GM21526 (cell line): ENCODE data around the gene ARFGAP3.

Experiments
- ATAC-seq: cut with Tn5 transposase; IDR thresholded peaks from one replicate; pipeline ENCODE4 v1.9.1; 2021; ENCODE audit warnings: moderate library complexity; ENCODE audit not compliant: unreplicated experiment, low FRiP score

ARFGAP3 gene, protein sequence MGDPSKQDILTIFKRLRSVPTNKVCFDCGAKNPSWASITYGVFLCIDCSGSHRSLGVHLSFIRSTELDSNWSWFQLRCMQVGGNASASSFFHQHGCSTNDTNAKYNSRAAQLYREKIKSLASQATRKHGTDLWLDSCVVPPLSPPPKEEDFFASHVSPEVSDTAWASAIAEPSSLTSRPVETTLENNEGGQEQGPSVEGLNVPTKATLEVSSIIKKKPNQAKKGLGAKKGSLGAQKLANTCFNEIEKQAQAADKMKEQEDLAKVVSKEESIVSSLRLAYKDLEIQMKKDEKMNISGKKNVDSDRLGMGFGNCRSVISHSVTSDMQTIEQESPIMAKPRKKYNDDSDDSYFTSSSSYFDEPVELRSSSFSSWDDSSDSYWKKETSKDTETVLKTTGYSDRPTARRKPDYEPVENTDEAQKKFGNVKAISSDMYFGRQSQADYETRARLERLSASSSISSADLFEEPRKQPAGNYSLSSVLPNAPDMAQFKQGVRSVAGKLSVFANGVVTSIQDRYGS

DNA sequence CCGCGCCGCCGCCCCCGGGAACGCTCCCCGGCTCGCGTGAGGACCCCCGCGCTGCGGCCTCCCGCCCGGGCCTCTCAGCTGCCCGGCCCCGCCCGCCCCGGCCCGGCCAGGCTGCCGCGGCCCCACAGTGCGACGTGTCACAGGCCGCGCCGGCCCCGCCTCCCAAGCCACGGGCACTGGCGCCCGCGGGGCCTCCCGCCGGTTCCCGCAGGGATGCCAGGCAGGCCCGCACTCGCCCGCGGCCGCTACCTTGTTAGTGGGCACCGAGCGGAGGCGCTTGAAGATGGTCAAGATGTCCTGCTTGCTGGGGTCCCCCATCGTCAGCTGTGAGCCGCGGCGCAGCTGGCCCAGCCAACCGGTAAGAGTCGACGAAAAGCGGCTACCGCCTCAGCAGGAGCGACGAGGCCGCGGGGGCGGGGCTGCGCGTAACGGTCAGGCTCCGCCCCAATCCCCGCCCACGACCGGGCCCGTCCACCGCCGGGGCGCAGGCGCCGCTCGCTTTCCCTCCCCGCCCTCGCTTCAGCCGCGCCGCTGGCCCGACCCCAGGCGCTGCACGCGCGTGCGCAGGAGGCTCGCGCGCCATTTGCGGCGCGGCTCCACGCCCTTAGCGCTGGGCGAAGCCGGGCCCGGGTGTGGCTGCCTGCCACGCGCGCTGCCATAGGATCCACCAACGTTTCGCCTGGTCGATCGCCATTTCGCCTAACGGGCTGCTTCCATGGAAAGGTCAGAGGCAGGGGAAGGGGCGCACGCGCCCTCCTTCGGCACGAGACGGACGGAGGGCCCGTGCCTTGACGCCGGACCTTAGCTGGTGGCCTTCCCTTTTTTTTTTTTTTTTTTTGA lies at the start of gene ARFGAP3:
ARFGAP3 (minus strand) TSS at position 409 of the 840 bp plus-strand sequence; CDS start at position 318, 91 bp downstream.
- ATAC-seq: peak; percentile 73

DNA sequence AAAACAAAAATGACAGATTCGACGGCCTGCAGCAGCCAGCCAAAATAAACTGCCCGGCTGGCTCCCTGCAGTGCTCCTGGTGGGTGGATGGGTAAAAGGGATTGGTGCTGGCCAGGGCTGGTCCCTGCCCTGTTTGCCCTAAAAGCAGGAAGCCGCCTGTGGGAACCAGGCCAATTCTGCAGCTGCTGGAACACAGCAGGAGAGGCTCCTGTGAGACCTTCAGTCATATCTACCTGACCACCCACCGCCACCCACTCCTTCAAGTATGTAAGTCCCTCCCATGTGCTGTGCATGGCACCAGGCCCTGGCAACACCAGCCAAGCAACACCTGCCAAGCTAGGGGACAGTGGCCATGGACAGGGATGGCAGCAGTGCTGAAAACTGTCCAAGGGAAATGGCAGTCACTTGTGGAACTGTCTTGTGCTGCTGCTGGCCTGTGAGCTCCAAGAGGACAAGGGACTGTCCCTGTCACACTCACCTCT lies 48.7 kb upstream of the ARFGAP3 start:
- no peak for ATAC-seq

DNA sequence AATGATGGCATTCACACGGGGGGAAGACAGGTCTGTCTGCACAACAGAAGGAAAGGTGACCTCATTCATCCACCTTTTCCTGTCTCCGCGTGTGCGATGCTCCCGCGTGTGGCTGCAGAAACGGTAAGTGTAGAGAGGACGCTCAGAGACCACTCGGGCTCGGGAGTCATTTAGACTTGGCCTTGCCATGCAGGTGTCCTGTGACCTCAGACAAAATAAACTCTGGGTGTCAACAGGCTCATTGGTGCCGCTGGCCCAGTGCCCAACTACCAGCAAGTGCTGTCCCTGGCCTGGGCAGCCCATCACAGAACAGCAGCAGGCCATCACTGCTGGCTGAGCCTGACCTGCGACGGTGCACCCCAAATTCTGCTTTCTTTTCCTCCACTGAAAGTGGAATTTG lies 48.1 kb upstream of the ARFGAP3 start:
- no peak for ATAC-seq

DNA sequence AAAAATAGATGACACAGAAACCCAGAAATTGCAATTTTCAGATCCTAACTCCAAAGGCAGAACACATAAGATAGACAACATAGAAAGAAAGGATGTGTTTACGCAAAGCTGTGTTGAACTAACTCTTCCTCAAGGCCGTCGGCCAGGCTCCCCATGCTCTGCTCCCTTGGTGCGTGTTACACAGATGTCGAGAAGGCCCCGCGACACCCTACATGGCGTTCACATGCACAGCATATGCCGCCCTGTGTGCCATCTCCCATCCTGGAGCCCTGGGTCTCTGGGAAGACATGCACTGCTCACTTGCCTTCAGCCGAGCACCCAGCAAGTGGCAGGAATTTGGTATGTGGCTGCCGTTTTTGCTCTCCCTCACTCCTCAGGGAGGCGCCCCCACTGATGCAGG lies 47.0 kb upstream of the ARFGAP3 start:
- ATAC-seq: no peak

DNA sequence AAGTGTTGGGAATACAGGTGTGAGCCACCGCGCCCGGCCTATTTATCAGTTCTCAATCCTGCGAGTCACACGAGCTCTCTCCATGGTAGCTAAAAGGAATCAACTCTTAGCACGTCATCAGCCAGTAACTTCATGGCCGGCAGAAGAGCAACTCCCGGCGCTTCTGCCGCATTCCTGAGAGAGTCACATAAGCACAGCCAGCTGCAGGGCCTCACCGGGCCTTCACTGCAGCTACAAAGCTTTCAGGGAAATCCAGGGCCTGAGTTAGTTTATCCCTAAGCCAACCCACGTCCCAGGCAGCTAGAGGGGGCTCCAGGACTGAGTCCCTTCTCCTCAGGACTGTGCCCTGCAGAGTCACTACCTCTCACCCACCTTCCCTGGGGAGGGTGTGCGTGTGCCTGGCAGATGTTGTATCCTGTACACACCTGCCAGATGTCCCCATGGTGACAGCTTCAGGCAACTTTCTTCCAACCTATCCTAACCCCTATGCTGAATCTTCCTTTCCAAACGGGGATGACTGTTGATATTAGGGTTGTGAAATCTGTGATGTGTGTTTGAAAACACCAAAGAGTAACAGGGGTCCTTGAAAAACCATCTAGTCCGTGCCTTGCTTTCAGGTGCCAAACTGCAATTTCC lies 45.9 kb upstream of the ARFGAP3 start:
- no peak for ATAC-seq

DNA sequence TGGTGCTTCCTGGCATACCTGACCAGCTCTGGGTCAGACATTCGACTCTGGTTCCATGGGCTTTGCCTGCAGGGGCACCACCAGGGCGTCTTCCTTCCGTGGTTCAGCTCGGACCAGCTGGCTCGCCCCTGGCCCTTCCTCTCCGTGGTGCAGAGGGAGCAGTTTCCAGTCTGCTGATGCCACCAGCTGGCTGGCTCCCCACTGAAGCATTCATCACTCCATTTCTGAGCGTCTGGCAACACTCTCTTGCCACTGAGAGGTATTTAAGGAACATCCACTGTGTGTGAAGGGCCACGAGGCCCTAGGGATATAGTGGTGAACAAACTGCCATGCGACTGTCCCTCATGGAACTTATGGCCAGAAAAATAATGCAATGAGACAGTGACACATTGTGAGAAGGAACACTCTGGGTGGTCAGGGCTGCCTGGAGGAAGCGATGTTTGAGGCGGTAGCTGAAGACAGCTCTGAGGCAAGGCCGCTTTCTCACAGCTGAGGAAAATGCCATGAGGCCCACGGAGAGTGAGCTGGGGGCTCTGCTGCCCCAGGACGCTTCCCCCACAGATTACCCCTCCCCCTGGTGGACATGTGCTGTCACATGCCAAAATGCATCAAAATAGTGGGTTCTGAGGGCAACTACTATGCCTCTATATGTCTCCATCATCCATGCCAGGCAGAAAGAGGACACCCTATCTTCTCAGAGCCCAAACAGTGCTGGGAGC lies 44.9 kb upstream of the ARFGAP3 start:
- no peak for ATAC-seq

DNA sequence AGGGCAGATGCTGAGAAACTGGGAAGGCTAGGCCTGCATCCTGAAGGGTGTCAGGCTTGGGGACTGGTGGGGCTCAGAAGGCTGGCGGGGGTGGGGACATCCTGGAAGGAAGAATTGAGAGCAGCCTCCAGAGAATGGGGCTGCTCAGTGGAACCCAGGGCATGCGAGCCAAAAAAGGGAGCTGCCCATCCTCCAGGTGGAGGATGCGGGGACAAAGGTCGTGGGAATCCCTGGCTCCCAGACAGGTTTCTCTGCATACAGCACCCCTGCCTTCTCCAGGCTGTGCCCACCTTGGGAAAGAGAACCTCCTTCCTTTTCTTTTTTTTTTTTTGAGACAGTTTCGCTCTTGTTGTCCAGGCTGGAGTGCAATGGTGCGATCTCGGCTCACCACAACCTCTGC lies 40.9 kb upstream of the ARFGAP3 start:
- ATAC-seq: no peak

DNA sequence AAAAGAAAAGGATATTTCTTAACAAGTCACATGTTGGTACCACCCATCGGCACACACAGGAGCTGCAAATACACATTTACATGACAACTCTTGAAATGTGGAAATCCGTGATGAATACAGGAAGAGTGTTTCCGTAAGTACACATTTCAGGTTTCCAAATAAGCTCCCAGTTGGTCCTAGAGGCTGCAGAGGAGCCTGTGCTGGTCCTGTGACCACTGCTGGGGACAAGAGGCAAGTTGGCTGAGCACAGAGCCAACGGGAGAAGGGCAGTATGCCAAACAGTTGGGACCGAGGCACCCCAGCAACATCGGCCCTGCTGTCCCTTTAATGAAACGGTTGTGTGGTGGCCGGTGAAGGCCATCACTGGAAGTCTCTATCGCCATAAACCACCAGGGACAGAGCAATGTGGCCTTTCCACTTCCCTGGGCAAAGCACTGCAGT lies 38.5 kb upstream of the ARFGAP3 start:
- no peak for ATAC-seq

DNA sequence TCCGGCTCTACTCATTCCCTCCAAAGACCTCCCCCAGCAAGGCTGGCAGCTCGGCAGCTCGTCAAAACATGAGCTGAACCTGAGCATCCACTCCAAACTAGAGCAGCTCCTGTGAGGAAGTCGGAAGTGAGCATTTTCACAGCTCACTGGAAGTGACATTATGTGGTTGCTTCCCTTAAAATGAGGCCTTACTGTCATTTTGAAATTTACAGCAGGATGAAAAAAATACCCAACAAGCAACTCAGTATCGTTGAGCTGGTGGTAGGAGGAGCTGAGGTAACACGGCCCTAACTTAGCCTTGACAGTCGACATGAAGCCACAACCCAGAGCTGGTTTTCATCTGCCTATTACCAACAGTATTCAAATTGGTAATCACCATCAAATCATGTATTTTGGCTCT lies 38.0 kb upstream of the ARFGAP3 start:
- ATAC-seq: no peak

DNA sequence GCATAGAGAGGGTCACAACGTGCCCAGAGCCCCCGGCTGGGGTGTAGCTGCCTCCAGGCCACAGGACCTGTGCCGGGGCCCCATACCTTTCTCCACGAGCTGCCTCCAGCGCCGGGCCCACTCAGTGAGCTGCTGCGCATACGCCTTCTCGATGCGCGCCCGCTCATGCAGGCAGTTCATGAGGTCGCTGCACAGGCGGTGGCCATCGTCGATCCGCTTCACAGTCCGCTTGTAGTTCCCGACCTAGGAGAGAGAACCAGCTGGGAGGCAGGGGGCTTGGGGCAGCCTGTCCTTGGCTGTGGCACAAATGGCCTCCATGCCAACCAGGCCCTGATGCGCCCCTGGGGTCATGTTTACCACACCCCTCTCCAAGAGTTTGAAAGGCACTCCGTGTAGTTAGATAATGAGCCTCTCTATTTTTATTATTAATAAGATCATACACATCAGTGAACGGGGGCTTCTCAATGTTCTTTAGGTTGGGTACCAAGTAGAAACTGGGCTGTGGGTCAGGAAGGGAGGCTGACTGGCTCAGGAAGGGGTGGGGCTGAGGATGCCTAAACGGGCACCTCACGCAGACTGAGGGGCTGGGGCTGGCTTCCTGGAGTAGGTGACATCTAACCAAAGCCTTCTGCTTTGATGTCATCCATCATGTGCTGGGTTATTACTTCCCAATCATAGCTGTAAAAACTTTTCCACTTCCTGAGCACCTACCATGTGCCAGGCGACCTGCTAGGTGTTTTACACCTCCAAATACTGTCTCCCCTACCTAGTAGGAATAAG lies 36.5 kb upstream of the ARFGAP3 start:
- no peak for ATAC-seq

DNA sequence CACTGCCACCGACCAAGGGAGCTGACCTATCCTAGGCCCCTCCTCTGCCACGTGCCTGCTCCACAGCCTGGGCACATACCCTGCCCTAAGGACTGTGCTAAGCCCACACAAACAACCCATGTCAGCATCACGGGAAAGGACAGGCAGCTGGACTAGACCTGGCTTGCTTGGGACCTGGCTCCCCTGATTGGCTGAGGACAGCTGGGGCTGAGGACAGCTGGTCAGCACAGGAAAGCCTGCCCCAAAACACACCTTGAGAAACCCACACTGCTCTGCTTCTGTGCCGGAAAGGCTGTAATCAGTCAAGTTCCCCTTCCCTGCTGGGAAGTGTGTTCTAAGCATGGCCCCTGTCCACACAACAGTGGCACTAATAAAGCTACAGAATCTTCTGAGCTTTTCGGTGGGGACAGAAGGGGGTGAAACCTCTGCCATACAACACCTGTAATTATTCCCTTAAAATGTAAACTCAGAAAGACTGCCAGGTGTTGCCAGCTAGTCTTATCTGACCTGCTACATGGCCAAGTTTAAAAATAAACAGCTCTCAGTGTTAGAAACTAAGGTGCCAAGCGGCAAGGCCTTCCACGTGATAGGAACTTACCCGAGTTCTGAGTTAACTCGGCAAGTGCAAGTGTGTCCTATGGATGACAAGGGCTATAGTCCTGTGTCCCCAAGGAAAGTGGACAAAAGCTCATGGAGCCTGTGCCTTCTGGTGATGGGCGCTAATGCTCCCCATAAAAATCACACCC lies 35.7 kb upstream of the ARFGAP3 start:
- ATAC-seq: no peak

DNA sequence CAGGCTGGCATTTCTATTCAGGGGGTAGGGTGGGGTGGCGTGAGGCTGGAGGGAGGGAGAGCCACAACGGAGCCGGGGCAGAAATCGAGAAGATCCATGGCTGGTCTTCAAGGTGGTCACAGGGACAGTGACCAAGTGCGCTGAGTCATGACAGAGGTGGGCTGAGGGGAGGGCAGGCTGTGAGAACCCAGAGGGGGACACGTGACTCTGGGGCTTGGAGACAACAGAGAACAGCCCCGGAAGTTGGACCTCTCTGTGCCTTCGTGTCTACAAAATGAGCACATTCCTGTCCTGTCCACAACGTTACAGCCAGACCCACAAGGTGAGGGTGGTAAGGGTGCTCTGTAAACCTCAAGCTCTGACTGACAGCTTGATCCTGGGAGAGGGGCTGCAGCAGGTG lies 35.1 kb upstream of the ARFGAP3 start:
- no peak for ATAC-seq

DNA sequence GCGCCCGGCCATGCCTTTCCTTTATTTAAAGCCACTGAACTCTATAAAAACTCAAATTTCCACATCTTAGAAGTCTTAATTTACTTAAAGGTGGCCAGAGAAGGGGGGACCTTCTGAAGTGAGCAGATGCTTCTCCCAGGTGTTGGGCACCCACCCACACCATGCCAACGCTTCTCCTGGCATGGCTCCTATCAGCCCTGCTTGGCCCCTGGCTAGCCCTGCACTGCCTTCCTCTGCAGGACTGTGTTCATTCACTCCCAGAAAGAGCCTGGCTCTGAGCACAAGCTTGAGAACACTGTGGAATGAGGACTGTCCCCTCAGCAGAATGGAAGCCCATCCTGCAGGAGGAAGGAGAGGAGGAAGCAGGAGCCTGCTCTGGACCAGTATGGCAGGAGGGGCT lies 34.6 kb upstream of the ARFGAP3 start:
- no peak for ATAC-seq

DNA sequence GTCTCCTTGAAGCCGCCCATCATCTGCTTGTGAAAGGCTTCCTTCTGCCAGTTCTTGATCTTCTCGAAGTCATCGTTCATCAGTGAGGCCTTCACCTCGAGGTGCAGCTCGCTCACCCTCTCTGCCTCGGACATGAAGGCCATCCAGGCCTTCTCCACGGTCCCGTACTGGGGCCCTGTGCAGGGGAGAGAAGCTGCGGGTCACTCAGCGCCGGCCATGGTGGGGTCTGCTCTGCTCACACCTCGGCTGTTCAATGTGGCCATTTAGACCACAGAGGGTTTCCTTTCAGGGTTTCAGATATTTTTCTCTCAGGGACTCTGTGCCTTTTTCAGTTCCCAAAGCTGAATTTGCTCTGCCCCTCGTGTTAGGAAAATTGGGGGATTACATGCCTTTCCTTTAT lies 33.9 kb upstream of the ARFGAP3 start:
- no peak for ATAC-seq

DNA sequence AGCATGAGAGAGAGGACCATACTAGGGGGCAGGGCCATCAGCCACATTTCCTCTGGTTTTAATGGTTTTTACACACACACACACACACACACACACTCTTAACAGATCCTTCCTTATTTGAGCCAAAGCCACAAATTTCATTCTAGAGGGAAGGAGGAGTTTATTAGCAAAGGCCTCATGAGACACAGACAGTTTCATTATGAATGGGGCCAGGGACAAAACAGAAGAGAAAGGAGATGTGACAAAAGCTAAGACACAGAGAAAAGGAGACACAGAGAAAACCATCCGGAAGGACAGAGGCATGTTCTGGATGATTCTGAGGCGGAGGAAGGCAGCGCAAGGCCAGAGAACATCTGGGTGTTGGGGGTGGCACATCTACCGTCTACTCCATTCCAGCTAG lies 32.2 kb upstream of the ARFGAP3 start:
- no peak for ATAC-seq

DNA sequence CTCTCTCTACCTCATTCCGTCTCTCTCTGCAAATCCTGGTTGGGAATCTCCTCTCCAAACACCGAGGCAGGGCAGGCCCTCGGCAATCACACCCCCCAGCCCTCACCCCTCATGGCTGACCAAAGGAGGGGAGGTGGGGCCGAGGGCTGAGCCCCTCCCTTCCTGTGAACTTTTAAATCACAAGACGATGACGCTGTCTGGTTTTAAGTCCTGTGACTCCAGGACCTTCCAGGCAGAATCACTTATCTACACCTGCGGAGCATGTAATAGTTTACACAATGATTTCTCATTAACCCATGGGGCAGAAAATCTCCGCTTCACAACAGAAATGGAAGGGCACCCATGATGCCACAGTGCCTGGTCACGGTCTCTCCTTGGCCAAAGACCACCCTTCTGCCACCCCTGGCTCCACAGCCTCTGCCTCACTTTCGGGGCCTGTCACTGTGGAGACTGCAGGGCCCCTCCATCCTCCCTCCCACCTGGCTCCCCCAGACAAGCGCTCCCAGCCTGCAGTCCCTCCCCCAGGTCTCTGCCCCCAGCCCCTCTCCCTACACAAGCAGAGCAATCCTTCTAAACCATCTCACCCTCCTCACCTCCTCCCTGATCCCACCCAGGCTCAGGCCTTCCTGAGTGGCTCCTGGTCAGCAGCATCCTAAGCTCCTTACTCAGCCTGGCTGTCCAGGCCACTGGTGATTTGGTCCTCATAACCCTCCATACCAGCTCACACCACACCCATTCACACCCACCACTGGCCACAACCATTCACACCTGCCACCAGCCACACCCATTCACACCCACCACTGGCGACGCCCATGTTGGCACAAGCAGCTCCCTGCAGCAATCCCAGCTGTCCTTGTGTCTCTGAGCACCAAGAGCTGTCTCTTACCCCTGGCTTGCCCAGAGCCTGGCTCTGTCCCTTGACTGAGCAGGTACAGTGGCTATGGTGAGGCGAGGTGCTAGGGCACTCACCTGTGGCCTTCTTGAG lies 30.7 kb upstream of the ARFGAP3 start:
- no peak for ATAC-seq

DNA sequence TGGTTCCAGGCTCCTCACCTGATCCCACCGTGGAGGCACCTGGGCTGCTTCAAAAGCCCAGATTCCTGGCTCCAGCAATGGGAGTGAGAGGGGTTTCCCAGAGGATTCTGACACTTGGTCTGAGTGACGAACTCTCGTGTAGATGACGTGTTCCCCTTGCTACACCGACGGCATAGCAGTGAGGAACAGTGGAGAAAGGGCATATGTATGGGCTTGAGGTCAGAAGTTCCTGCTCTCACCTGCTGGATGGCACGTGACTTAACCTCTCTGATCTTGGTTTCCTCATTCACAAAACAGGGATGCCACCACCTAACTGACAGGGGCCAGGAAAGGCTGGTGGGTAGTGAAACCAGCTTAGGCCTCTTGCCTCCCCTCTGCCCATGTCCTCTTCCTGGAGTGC lies 30.0 kb upstream of the ARFGAP3 start:
- no peak for ATAC-seq

DNA sequence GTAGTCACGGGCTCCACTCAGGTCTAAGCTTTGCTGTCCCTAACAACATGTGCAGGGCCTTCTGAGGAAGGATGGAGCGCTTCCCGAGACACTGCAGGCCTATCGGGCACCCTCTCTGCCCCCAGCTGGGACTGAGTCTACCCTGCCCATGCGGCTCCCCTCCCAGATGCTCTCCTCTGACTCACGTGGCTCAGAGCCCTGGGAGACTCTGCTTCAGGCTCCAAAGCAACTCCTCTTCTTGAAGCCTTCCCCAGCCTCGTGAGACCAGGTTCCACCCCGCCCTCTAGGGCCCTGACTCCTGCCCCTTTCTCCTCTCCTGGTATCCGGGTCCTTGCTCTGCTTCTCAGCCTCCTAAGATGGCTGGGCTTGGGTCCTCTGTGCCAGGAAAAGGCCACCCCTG lies 28.4 kb upstream of the ARFGAP3 start:
- no peak for ATAC-seq
